Mesangial cell (primary cell): ENCODE measurements around the gene FER. TPM values are rescaled to one million over a fixed set of nuclear protein-coding genes. Genes with fewer than 3 reads are reported as not detected.

Source experiments
- total RNA-seq: library from RNA; depleted of rRNA; stranded (reverse); fragments of >200 nt; gene quantifications from 2 replicates; pipeline ENCODE4 v1.2.3, GENCODE V29; 2015

The FER gene
- total RNA-seq, result 9.5 and 11.1 TPM in 2 replicates

DNA sequence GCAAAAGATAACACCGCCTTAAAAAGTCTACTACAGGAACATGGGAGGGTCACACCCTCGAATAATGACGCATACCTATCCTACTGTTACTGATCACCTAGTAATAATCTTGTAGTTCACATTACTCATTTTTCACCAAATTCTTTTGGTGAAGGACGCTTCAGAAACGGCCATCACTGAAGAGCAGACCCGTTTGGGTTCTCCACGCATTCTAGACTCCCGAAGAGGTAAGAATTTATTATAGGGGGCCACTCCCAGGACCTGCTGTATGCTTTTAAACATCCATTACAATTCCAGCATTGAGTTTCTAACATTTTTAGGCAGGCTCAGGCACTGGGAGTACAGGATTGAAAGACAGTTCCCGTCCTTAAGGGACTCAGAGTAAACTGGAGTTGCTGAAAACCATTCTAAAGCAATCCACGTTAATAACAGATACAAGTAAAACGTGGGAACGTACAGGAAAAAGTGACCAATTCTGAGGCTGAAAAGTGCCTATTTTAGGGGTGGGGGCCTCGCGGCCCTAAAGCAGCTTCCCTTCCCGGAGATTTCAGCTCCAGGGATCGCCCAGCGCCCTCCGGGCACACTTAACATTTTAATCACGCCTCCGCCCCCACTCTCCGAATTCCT lies at the start of gene FER:
Gene FER (plus strand): TSS at position 124 of the 627 bp plus-strand sequence. CDS start 50,286 bp downstream, outside the sequence.

